HepG2 (cell line): ENCODE measurements around the gene KATNB1. TPM values are rescaled to one million over a fixed set of nuclear protein-coding genes. Genes with fewer than 3 reads are reported as not detected.
A peak's percentile ranks its signal among the peaks of the same experiment; 100 is the strongest.

Source experiments
- ARNT ChIP-seq: fragments of 450-650 bp; IDR thresholded peaks from 2 replicates; pipeline ENCODE4 v1.6.1; 2017
- GLI4 ChIP-seq: sonication (generic); formaldehyde crosslinking; IDR thresholded peaks from 2 replicates; pipeline ENCODE4 v1.5.1; 2020; ENCODE audit warnings: missing genetic modification reagents, mild to moderate bottlenecking, moderate library complexity, borderline replicate concordance
- HNRNPUL1 ChIP-seq: fragments of 200-400 bp; formaldehyde crosslinking; IDR thresholded peaks from 2 replicates; pipeline ENCODE4 v1.6.1; 2017; ENCODE audit warnings: low read depth, mild to moderate bottlenecking, low read length, moderate library complexity
- MEF2D ChIP-seq: sonication (generic); formaldehyde crosslinking; IDR thresholded peaks from 2 replicates; pipeline ENCODE4 v1.5.1; 2020; ENCODE audit warnings: mild to moderate bottlenecking, missing genetic modification reagents
- MXI1 ChIP-seq: IDR thresholded peaks from 3 replicates; pipeline ENCODE4 v1.6.1; 2012; ENCODE audit warnings: low read depth, low read length, inconsistent platforms, borderline replicate concordance
- NFE2L1 ChIP-seq: sonication (generic); formaldehyde crosslinking; IDR thresholded peaks from 2 replicates; pipeline ENCODE4 v1.4.0; 2020; ENCODE audit warnings: missing genetic modification reagents, mild to moderate bottlenecking, borderline replicate concordance
- PCBP2 ChIP-seq: fragments of 200-400 bp; formaldehyde crosslinking; optimal IDR thresholded peaks from 2 replicates; pipeline ENCODE3; 2018; ENCODE audit warnings: low read length, low read depth; ENCODE audit not compliant: poor library complexity, severe bottlenecking
- RFX3 ChIP-seq: IDR thresholded peaks from 2 replicates; pipeline ENCODE4 v1.6.1; 2016; ENCODE audit warnings: missing biosample characterization, missing genetic modification reagents
- SKI ChIP-seq: fragments of 450-650 bp; IDR thresholded peaks from one replicate; pipeline ENCODE4 v1.6.1; 2018; ENCODE audit warnings: mild to moderate bottlenecking; ENCODE audit not compliant: partially characterized antibody
- SOX13 ChIP-seq, 3 experiments: fragments of 450-650 bp in 1 of 3; sonication (generic) in 1 of 3; formaldehyde crosslinking in 1 of 3; IDR thresholded peaks in 2 of 3; conservative IDR thresholded peaks in 1 of 3; 2 replicates each; pipeline versions ENCODE4 v1.5.0 to v1.6.1; 2016 to 2020; ENCODE audit warnings: antibody characterized with exemption in 1 of 3, mild to moderate bottlenecking in 1 of 3, missing compliant biosample characterization in 1 of 3, missing genetic modification reagents in 1 of 3, moderate library complexity in 1 of 3
- TOE1 ChIP-seq: sonication (generic); formaldehyde crosslinking; IDR thresholded peaks from 2 replicates; pipeline ENCODE4 v1.4.0; 2020; ENCODE audit warnings: mild to moderate bottlenecking, missing genetic modification reagents
- ZBTB26 ChIP-seq: IDR thresholded peaks from 2 replicates; pipeline ENCODE4 v1.6.1; 2016; ENCODE audit warnings: missing compliant biosample characterization, missing genetic modification reagents, borderline replicate concordance
- ZBTB39 ChIP-seq: sonication (generic); formaldehyde crosslinking; IDR thresholded peaks from 2 replicates; pipeline ENCODE4 v1.5.0; 2020; ENCODE audit warnings: missing genetic modification reagents
- ZFP36L2 ChIP-seq: sonication (generic); formaldehyde crosslinking; IDR thresholded peaks from 2 replicates; pipeline ENCODE4 v1.4.0; 2020; ENCODE audit warnings: missing genetic modification reagents
- ZKSCAN1 ChIP-seq: fragments of 150-350 bp; IDR thresholded peaks from 2 replicates; pipeline ENCODE4 v1.6.1; 2014; ENCODE audit warnings: low read length
- ZNF337 ChIP-seq: sonication (generic); formaldehyde crosslinking; IDR thresholded peaks from 2 replicates; pipeline ENCODE4 v1.5.1; 2020; ENCODE audit warnings: missing genetic modification reagents, low read depth, mild to moderate bottlenecking, borderline replicate concordance
- ZNF431 ChIP-seq: sonication (generic); formaldehyde crosslinking; IDR thresholded peaks from 2 replicates; pipeline ENCODE4 v1.9.0; 2022; ENCODE audit warnings: missing genetic modification reagents, low read depth, mild to moderate bottlenecking, borderline replicate concordance
- ZNF451 ChIP-seq: sonication (generic); formaldehyde crosslinking; IDR thresholded peaks from 2 replicates; pipeline ENCODE4 v1.5.0; 2020; ENCODE audit warnings: mild to moderate bottlenecking, missing genetic modification reagents
- ZNF563 ChIP-seq: sonication (generic); formaldehyde crosslinking; IDR thresholded peaks from 2 replicates; pipeline ENCODE4 v1.8.0; 2022; ENCODE audit warnings: mild to moderate bottlenecking, moderate library complexity, missing genetic modification reagents
- ZNF670 ChIP-seq: sonication (generic); formaldehyde crosslinking; IDR thresholded peaks from 2 replicates; pipeline ENCODE4 v1.8.0; 2022; ENCODE audit warnings: mild to moderate bottlenecking, missing genetic modification reagents, borderline replicate concordance
- polyA plus RNA-seq, 8 experiments: library from polyadenylated mRNA; depleted of rRNA in 3 of 8; stranded (reverse) in 7 of 8; unstranded in 1 of 8; fragments of >200 nt; fragmentation: Illumina TruSeq in 4 of 8; extraction: Trizol in 4 of 8; gene quantifications; 2 replicates each; pipeline versions ENCODE4 v1.2.1 to v1.2.3, GENCODE V29; 2011 to 2016; ENCODE audit warnings: low read depth in 4 of 8, missing spikeins in 1 of 8, mixed read lengths in 1 of 8; ENCODE audit not compliant: insufficient read depth in 1 of 8
- total RNA-seq, 5 experiments: library from RNA; depleted of rRNA; stranded (reverse); fragments of >200 nt; fragmentation: Illumina TruSeq; extraction: Trizol; gene quantifications; 2 replicates each; pipeline ENCODE4 v1.2.3, GENCODE V29; 2016; ENCODE audit warnings: low read depth in 1 of 5
- TF ChIP-seq, protein P1 (sequence below): sonication (generic); formaldehyde crosslinking; IDR thresholded peaks from 2 replicates; pipeline ENCODE4 v1.5.0; 2020; ENCODE audit warnings: missing genetic modification reagents, mild to moderate bottlenecking, borderline replicate concordance
- TF ChIP-seq, protein P2 (sequence below): sonication (generic); formaldehyde crosslinking; IDR thresholded peaks from 2 replicates; pipeline ENCODE4 v1.8.1; 2023; ENCODE audit warnings: mild to moderate bottlenecking, missing genetic modification reagents

Gene KATNB1
- total and polyA plus RNA-seq, 2 of the 13 experiments (the other 11 are each of a cell fraction or from before 2014, with no cell fraction given): 31.5 to 43.5 TPM

GRCh38 chr16:57781741-57782606, 46.4 kb downstream of the KATNB1 start (continued):
- TF ChIP-seq NFE2L1 (CRISPR knock-in tag) (no peak), SOX13 (IDR thresholded peaks at IDR 0.05) (peak; percentile 34; the same call in 1 of the 2 replicates), SOX13 (CRISPR knock-in tag; conservative IDR thresholded peaks at IDR 0.05 in 1 of 2, IDR thresholded peaks at IDR 0.05 in 1 of 2) (peak in 1 of 2 experiments; percentile 67; a peak in 2 of 4 replicates), HNRNPUL1 (no peak), MEF2D (CRISPR knock-in tag) (no peak; the same call in 1 of the 2 replicates), ZNF670 (no peak), ZNF563 (no peak), RFX3 (CRISPR knock-in tag) (no peak), SKI (peak; percentile 89), ZBTB26 (CRISPR knock-in tag) (no peak), ZKSCAN1 (no peak), ZBTB39 (CRISPR knock-in tag) (peak; percentile 91; the same call in 1 of the 2 replicates), ZNF451 (CRISPR knock-in tag) (0 out of 2 replicates have a peak, but pooled peaks have one; percentile 33), ZFP36L2 (CRISPR knock-in tag) (no peak), ZNF431 (CRISPR knock-in tag) (peak; percentile 58; the same call in 1 of the 2 replicates), ARNT (no peak), ZNF337 (CRISPR knock-in tag) (no peak), GLI4 (CRISPR knock-in tag) (no peak), MXI1 (peak; percentile 56; the same call in 1 of the 3 replicates), PCBP2 (no peak), TOE1 (no peak; the same call in 1 of the 2 replicates)
- TF ChIP-seq, protein P1, sequence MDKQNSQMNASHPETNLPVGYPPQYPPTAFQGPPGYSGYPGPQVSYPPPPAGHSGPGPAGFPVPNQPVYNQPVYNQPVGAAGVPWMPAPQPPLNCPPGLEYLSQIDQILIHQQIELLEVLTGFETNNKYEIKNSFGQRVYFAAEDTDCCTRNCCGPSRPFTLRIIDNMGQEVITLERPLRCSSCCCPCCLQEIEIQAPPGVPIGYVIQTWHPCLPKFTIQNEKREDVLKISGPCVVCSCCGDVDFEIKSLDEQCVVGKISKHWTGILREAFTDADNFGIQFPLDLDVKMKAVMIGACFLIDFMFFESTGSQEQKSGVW (CRISPR knock-in tag): no peak
- TF ChIP-seq, protein P2, sequence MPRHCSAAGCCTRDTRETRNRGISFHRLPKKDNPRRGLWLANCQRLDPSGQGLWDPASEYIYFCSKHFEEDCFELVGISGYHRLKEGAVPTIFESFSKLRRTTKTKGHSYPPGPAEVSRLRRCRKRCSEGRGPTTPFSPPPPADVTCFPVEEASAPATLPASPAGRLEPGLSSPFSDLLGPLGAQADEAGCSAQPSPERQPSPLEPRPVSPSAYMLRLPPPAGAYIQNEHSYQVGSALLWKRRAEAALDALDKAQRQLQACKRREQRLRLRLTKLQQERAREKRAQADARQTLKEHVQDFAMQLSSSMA (CRISPR knock-in tag): peak; percentile 43; the same call in 1 of the 2 replicates
